HuH-7.5 (cell line): ENCODE results near the gene ARHGEF28.
A peak's percentile ranks its signal among the peaks of the same experiment; 100 is the strongest.

Experiments
- DNase-seq: peaks from one replicate; pipeline ENCODE4 v3.0.0; 2011; ENCODE audit warnings: low spot score

The ARHGEF28 gene

DNA sequence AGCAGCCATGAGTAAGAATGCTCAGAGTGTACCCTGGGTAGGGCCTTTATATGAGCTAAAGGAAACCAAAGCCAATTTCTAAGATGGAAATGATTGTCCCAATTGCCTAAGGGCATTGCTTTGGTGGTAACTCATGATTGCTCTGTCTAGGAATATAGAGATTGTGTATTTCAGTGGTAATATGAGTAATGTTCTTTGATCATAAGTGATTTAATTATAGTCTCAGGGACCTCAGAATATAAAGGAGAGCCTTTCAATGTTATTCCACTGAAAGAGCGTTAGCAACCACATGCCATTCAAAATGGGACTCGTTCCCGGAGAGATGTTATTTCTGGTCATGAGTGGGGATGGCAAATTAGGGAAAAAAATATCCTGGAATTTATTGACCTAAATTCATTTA is 340.5 kb downstream of the ARHGEF28 start:
- DNase-seq, result no peak

DNA sequence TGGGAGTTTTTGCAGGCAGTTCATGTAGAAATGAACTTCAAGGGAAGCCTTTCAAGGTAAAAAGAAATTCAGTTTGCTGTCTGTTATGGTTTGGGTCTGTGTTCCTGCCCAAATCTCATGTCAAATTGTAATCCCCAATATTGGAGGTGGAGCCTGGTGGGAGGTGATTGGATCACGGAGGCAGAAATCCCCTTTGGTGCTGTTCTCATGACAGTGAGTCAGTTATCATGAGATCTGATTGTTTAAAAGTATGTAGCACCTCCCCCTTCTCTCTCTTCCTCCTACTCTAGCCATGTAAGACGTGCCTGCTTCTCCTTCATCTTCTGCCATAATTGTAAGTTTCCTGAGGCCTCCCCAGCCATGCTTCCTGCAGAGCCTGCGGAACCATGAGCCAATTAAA is 341.4 kb downstream of the ARHGEF28 start:
- DNase-seq, result no peak

- DNase-seq, result no peak
Measured at GRCh38 chr5:73968246-73968645, 342.2 kb downstream of the ARHGEF28 start.

DNA sequence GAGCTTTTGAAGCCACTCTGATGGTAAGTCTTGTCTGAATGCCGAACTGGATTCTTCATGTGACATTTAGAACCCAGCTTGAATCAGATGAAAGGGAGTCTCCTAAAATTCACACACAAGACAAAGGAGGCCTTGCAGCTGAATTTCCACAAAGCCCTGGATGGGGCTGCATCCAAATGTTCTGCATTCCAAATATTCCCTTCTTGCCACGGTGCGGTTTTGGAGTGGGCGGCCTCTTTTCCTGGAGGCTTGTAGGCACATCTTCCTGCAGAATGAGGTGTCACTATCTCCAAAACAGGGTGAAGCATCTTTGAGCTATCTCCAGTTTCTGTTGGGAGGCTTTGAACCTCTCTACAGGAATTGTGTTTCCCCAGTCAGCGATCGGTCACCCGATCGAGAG is 342.7 kb downstream of the ARHGEF28 start:
- DNase-seq, result no peak

GRCh38 chr5:73969195-73970036 is 343.4 kb downstream of the ARHGEF28 start:
- no peak for DNase-seq

GRCh38 chr5:73971326-73971725 is 345.3 kb downstream of the ARHGEF28 start:
- DNase-seq, result no peak

GRCh38 chr5:73973135-73973534 is 347.1 kb downstream of the ARHGEF28 start:
- no peak for DNase-seq

GRCh38 chr5:73974871-73975360 is 348.9 kb downstream of the ARHGEF28 start:
- DNase-seq, result peak; percentile 9

GRCh38 chr5:73975845-73976244 is 349.8 kb downstream of the ARHGEF28 start:
- no peak for DNase-seq

GRCh38 chr5:73977146-73977545 is 351.1 kb downstream of the ARHGEF28 start:
- DNase-seq, result no peak

- no peak for DNase-seq
Measured at GRCh38 chr5:73979321-73979720, 353.3 kb downstream of the ARHGEF28 start.

DNA sequence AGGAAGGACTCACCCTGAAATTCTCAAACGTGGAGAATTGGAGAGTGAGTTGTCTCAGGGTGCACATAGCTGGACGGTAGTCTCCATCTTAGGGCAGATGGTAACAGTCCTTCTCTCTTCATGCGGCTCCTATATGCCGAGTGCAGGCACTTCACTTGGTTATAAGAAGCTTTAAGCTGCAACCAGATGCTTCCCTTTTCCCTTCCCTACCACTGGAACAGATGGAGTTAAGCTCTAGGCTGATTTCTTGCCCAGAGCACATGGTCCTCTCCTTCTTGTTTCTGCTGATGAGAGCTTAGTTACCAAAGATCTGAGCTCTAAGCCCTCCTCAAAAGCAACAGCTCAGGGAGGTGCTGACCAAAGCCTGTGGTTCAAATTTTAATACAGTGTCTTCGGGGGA is 355.7 kb downstream of the ARHGEF28 start:
- no peak for DNase-seq

DNA sequence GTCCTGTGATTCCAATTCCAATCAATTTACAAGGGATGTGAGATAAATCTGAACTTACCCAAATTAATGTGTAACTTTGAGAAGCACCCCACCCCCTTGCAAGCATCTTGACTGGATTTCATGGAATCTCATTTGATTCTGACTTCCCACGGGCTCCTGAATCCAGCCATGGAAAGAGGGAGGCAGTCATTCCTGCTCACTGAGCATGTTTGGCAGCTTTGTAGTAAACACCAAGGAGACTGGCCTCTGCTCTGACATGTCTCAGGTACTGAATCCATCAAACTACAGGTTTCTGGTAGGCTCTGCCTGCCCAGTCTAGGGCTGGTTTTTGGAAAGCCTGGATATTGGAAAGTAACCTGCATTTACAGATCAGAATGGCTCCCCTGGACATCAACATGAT is 357.6 kb downstream of the ARHGEF28 start:
- no peak for DNase-seq

- peak; percentile 16 for DNase-seq
Measured at GRCh38 chr5:73985145-73985544, 359.1 kb downstream of the ARHGEF28 start.

DNA sequence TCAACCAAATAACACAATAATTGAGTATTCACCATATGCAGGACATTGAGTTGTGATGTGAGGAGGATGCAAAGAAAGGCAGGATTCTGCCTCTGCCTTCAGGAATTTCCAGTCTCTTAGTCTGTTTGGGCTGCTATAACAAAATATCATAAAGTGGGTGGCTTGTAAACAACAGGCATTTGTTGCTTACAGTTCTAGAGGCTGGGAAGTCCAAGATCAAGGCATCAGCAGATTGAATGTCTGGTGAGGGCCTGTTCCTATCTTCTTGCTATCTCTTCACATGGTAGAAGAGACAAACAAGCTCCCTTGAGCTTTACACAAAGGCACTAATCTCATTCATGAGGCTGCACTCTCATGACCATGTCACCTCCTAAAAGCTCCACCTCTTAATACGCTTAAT is 360.7 kb downstream of the ARHGEF28 start:
- no peak for DNase-seq

GRCh38 chr5:73987915-73988314 is 361.9 kb downstream of the ARHGEF28 start:
- no peak for DNase-seq

- DNase-seq, result no peak
Measured at GRCh38 chr5:73989956-73990355, 364.0 kb downstream of the ARHGEF28 start.
